Skeletal muscle satellite cell (primary cell): Measurements from ENCODE around the gene MPEG1.

Source experiments
- H3K27me3 ChIP-seq: 2 replicates; pipeline ENCODE4 v1.7.0; 2013; ENCODE audit warnings: low read length; ENCODE audit not compliant: control insufficient read depth, insufficient read depth
- H3K36me3 ChIP-seq: 2 replicates; pipeline ENCODE4 v1.7.0; 2013; ENCODE audit warnings: mild to moderate bottlenecking, control low read depth, low read length; ENCODE audit not compliant: insufficient read depth
- H3K4me1 ChIP-seq: 2 replicates; pipeline ENCODE4 v1.7.0; 2013; ENCODE audit warnings: low read length; ENCODE audit not compliant: control insufficient read depth, insufficient read depth
- H3K4me2 ChIP-seq: 2 replicates; pipeline ENCODE4 v1.7.0; 2013; ENCODE audit warnings: mild to moderate bottlenecking, low read length
- H3K4me3 ChIP-seq: 2 replicates; pipeline ENCODE4 v1.7.0; 2013; ENCODE audit warnings: low read length
- H3K9ac ChIP-seq: 2 replicates; pipeline ENCODE4 v1.7.0; 2013; ENCODE audit warnings: mild to moderate bottlenecking, low read depth, low read length, moderate library complexity
- H3K9me3 ChIP-seq: replicated peaks from 2 replicates; pipeline ENCODE4 v1.7.0; 2013; ENCODE audit warnings: mild to moderate bottlenecking, control low read depth, low read length

The MPEG1 gene

GRCh38 chr11:59186130-59186594 lies 26.6 kb downstream of the MPEG1 start:
- H3K4me3 ChIP-seq = no peak overlapping the region
- no peaks in the 10 kb centered on the region for H3K36me3 ChIP-seq
- H3K9ac ChIP-seq = no peak overlapping the region
- no peak overlapping the region for H3K4me2 ChIP-seq
- peaks cover 24% of the 10 kb centered on the region for H3K4me1 ChIP-seq
- H3K9me3 ChIP-seq = no peaks in the 10 kb centered on the region
- peaks cover 3% of the 10 kb centered on the region for H3K27me3 ChIP-seq

- no peaks in the 10 kb centered on the region for H3K36me3 ChIP-seq
- H3K4me1 ChIP-seq = peaks cover 24% of the 10 kb centered on the region
- peaks cover 3% of the 10 kb centered on the region for H3K27me3 ChIP-seq
These were observed 27.3 kb downstream of the MPEG1 start for GRCh38 chr11:59185386-59185945.

GRCh38 chr11:59184691-59185339 lies 27.9 kb downstream of the MPEG1 start:
- H3K9ac ChIP-seq = no peak overlapping the region
- no peak overlapping the region for H3K4me3 ChIP-seq
- H3K27me3 ChIP-seq = peaks cover 3% of the 10 kb centered on the region
- no peak overlapping the region for H3K4me2 ChIP-seq
- H3K4me1 ChIP-seq = peaks cover 24% of the 10 kb centered on the region
- H3K9me3 ChIP-seq = no peaks in the 10 kb centered on the region
- no peaks in the 10 kb centered on the region for H3K36me3 ChIP-seq

More at GRCh38 chr11:59185386-59185945, 27.3 kb downstream of the MPEG1 start:
- Histone ChIP-seq H3K4me3 (no peak overlapping the region), H3K4me2 (no peak overlapping the region), H3K9ac (no peak overlapping the region), H3K9me3 (no peaks in the 10 kb centered on the region)

- H3K4me1 ChIP-seq = peaks cover 23% of the 10 kb centered on the region
- H3K9ac ChIP-seq = no peak overlapping the region
- H3K9me3 ChIP-seq = no peaks in the 10 kb centered on the region
- no peaks in the 10 kb centered on the region for H3K36me3 ChIP-seq
- H3K4me3 ChIP-seq = no peak overlapping the region
- no peak overlapping the region for H3K4me2 ChIP-seq
- peaks cover 3% of the 10 kb centered on the region for H3K27me3 ChIP-seq
These were observed 29.0 kb downstream of the MPEG1 start for GRCh38 chr11:59183771-59184170.

- no peak overlapping the region for H3K4me3 ChIP-seq
- no peak overlapping the region for H3K4me2 ChIP-seq
- no peak overlapping the region for H3K9ac ChIP-seq
- peaks cover 3% of the 10 kb centered on the region for H3K27me3 ChIP-seq
- H3K9me3 ChIP-seq = no peaks in the 10 kb centered on the region
- H3K4me1 ChIP-seq = peaks cover 20% of the 10 kb centered on the region
- H3K36me3 ChIP-seq = no peaks in the 10 kb centered on the region
These were observed 30.1 kb downstream of the MPEG1 start for GRCh38 chr11:59182457-59183151.

- no peak overlapping the region for H3K4me3 ChIP-seq
- no peak overlapping the region for H3K4me2 ChIP-seq
- no peaks in the 10 kb centered on the region for H3K36me3 ChIP-seq
- peaks cover 13% of the 10 kb centered on the region for H3K4me1 ChIP-seq
- no peaks in the 10 kb centered on the region for H3K9me3 ChIP-seq
- no peak overlapping the region for H3K9ac ChIP-seq
- H3K27me3 ChIP-seq = peaks cover under 1% of the 10 kb centered on the region
These were observed 30.8 kb downstream of the MPEG1 start for GRCh38 chr11:59181746-59182456.

- Histone ChIP-seq H3K36me3 (no peaks in the 10 kb centered on the region), H3K27me3 (no peaks in the 10 kb centered on the region), H3K4me1 (peaks cover 12% of the 10 kb centered on the region), H3K9me3 (no peaks in the 10 kb centered on the region), H3K4me3 (no peak overlapping the region), H3K4me2 (no peak overlapping the region), H3K9ac (no peak overlapping the region)
These were observed 31.8 kb downstream of the MPEG1 start for GRCh38 chr11:59180907-59181306.

GRCh38 chr11:59180168-59180776 lies 32.5 kb downstream of the MPEG1 start:
- no peaks in the 10 kb centered on the region for H3K9me3 ChIP-seq
- H3K4me3 ChIP-seq = no peak overlapping the region
- H3K9ac ChIP-seq = no peak overlapping the region
- H3K4me1 ChIP-seq = peaks cover 9% of the 10 kb centered on the region
- no peaks in the 10 kb centered on the region for H3K36me3 ChIP-seq
- no peak overlapping the region for H3K4me2 ChIP-seq
- no peaks in the 10 kb centered on the region for H3K27me3 ChIP-seq

- Histone ChIP-seq H3K9me3 (no peaks in the 10 kb centered on the region), H3K36me3 (no peaks in the 10 kb centered on the region), H3K27me3 (no peaks in the 10 kb centered on the region)
These were observed 33.6 kb downstream of the MPEG1 start for GRCh38 chr11:59179121-59179520.

GRCh38 chr11:59178402-59178801 lies 34.3 kb downstream of the MPEG1 start:
- H3K4me3 ChIP-seq = no peak overlapping the region
- no peaks in the 10 kb centered on the region for H3K9me3 ChIP-seq
- H3K27me3 ChIP-seq = no peaks in the 10 kb centered on the region
- no peak overlapping the region for H3K4me2 ChIP-seq
- H3K9ac ChIP-seq = no peak overlapping the region
- H3K4me1 ChIP-seq = peaks cover 18% of the 10 kb centered on the region
- H3K36me3 ChIP-seq = no peaks in the 10 kb centered on the region

More at GRCh38 chr11:59179121-59179520, 33.6 kb downstream of the MPEG1 start:
- Histone ChIP-seq H3K9ac (no peak overlapping the region), H3K4me1 (peaks cover 17% of the 10 kb centered on the region), H3K4me2 (no peak overlapping the region), H3K4me3 (no peak overlapping the region)

GRCh38 chr11:59176330-59176729 lies 36.4 kb downstream of the MPEG1 start:
- H3K9me3 ChIP-seq = no peaks in the 10 kb centered on the region
- H3K4me1 ChIP-seq = peaks cover 28% of the 10 kb centered on the region
- H3K27me3 ChIP-seq = peaks cover 4% of the 10 kb centered on the region
- H3K36me3 ChIP-seq = no peaks in the 10 kb centered on the region
- H3K9ac ChIP-seq = no peak overlapping the region
- no peak overlapping the region for H3K4me3 ChIP-seq
- no peak overlapping the region for H3K4me2 ChIP-seq
